NT2/D1 (cell line): ENCODE measurements around the gene LILRA6.

Experiments
- DNase-seq: peaks from one replicate; pipeline ENCODE4 v3.0.0-alpha.2; 2011; ENCODE audit warnings: low read depth, low spot score
- H3K27me3 ChIP-seq: 2 replicates; pipeline ENCODE4 v1.6.0; 2011; ENCODE audit warnings: mild to moderate bottlenecking; ENCODE audit not compliant: insufficient read length, insufficient read depth
- H3K36me3 ChIP-seq: 2 replicates; pipeline ENCODE4 v1.6.1; 2011; ENCODE audit warnings: mild to moderate bottlenecking, low read length, mixed read lengths; ENCODE audit not compliant: insufficient read depth, insufficient read length
- H3K4me1 ChIP-seq: 2 replicates; pipeline ENCODE4 v1.5.1; 2011; ENCODE audit not compliant: insufficient read depth, insufficient read length
- H3K4me3 ChIP-seq: 2 replicates; pipeline ENCODE4 v1.5.1; 2011; ENCODE audit warnings: low read depth; ENCODE audit not compliant: insufficient read length
- H3K9ac ChIP-seq: 2 replicates; pipeline ENCODE4 v1.6.0; 2011; ENCODE audit warnings: low read depth; ENCODE audit not compliant: insufficient read length
- H3K9me3 ChIP-seq: 2 replicates; pipeline ENCODE4 v1.5.1; 2011; ENCODE audit warnings: mild to moderate bottlenecking, low read length; ENCODE audit not compliant: insufficient read depth
- SUZ12 ChIP-seq: IDR thresholded peaks from 2 replicates; pipeline ENCODE4 v1.6.1; 2011; ENCODE audit not compliant: insufficient read length, insufficient read depth; ENCODE audit errors: extremely low read depth
- YY1 ChIP-seq: IDR thresholded peaks from 2 replicates; pipeline ENCODE4 v1.6.1; 2011; ENCODE audit not compliant: insufficient read length, insufficient read depth
- ZNF274 ChIP-seq: IDR thresholded peaks from 2 replicates; pipeline ENCODE4 v1.6.1; 2011; ENCODE audit warnings: mild to moderate bottlenecking, low read depth, low read length

The LILRA6 gene

GRCh38 chr19:54271106-54271505 is 28.5 kb upstream of the LILRA6 start:
- no peak overlapping the region for H3K4me3 ChIP-seq
- no peaks in the 10 kb centered on the region for H3K36me3 ChIP-seq
- no peaks in the 10 kb centered on the region for H3K4me1 ChIP-seq
- H3K9ac ChIP-seq, result no peak overlapping the region
- TF ChIP-seq SUZ12 (no peak), YY1 (no peak), ZNF274 (no peak)
- no peaks in the 10 kb centered on the region for H3K9me3 ChIP-seq
- H3K27me3 ChIP-seq, result no peaks in the 10 kb centered on the region
- DNase-seq, result no peak

- H3K36me3 ChIP-seq, result no peaks in the 10 kb centered on the region
- peaks cover 10% of the 10 kb centered on the region for H3K27me3 ChIP-seq
- no peak overlapping the region for H3K4me3 ChIP-seq
- no peaks in the 10 kb centered on the region for H3K4me1 ChIP-seq
- TF ChIP-seq YY1 (no peak), ZNF274 (no peak), SUZ12 (no peak)
- no peak overlapping the region for H3K9ac ChIP-seq
- DNase-seq, result no peak
- no peaks in the 10 kb centered on the region for H3K9me3 ChIP-seq
Observed at GRCh38 chr19:54268936-54269335, 26.3 kb upstream of the LILRA6 start.

- Histone ChIP-seq H3K9me3 (no peaks in the 10 kb centered on the region), H3K9ac (no peak overlapping the region), H3K27me3 (peaks cover 10% of the 10 kb centered on the region), H3K36me3 (no peaks in the 10 kb centered on the region), H3K4me3 (no peak overlapping the region), H3K4me1 (no peaks in the 10 kb centered on the region)
- TF ChIP-seq ZNF274, result no peak
- TF ChIP-seq YY1, result no peak
- TF ChIP-seq SUZ12, result no peak
- DNase-seq, result peak; percentile 78
Observed at GRCh38 chr19:54266133-54266532, 23.5 kb upstream of the LILRA6 start.

DNA sequence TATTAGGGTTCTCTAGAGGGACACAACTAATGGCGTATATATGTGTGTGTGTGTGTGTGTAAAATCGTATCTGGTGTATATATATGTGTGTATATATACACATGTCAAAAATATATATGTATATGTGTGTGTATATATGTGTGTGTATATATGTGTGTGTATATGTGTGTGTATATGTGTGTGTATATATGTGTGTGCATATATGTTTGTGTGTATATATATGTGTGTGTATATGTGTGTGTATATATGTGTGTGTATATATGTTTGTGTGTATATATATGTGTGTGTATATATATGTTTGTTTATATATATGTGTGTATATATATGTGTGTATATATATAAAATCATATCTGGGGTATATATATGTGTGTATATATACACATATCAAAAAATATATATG is 19.9 kb upstream of the LILRA6 start:
- Histone ChIP-seq H3K4me1 (no peaks in the 10 kb centered on the region), H3K27me3 (peaks cover 13% of the 10 kb centered on the region), H3K4me3 (no peak overlapping the region), H3K36me3 (no peaks in the 10 kb centered on the region), H3K9me3 (no peaks in the 10 kb centered on the region), H3K9ac (no peak overlapping the region)
- no peak for DNase-seq
- TF ChIP-seq YY1, result no peak
- TF ChIP-seq ZNF274, result no peak
- TF ChIP-seq SUZ12, result no peak

DNA sequence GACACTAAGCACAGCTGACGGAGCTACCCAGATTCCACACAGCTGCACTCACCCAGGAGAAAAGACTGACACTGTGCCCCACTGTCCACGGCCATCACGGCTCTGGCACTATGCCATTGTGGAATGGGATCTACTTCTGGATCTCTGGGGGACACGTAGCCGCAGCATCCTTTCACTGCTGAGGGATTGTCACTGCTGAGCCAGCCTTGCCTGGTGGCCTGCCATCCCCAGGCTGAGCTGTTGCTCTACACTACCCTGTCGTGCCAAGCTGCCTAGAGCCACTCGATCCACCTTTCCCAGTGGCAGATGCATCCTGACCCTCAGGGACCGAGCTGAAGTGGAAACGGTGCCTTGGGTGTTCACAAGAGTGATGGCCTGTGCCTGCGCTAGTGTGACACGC is 19.5 kb upstream of the LILRA6 start:
- Histone ChIP-seq H3K4me3 (no peak overlapping the region), H3K9me3 (no peaks in the 10 kb centered on the region), H3K36me3 (no peaks in the 10 kb centered on the region), H3K9ac (no peak overlapping the region), H3K4me1 (peaks cover 3% of the 10 kb centered on the region), H3K27me3 (peaks cover 17% of the 10 kb centered on the region)
- no peak for DNase-seq
- TF ChIP-seq SUZ12, result no peak
- no peak for TF ChIP-seq ZNF274
- TF ChIP-seq YY1, result no peak

DNA sequence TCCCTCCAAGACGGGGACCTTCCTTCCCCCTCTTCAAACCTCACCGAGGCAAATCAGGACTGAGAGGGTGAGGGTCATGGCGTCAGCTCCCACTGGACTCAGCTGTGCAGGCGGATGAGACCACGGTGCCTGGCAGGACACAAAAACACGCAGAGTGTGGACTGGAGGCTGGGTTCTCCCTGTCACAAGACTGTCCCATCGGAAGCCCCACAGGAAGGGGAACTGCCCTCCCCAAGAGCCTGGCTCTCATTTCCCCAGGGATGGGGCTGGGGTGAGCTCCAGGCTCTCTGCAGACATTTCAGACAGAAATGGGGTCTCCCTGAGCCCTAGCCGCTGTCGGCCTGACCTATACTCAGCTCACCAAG is 14.5 kb upstream of the LILRA6 start, which contains the start of gene LILRB5:
TSS of gene LILRB5 (minus strand) at position 158 of the 365 bp plus-strand sequence. CDS start at position 78, 80 bp downstream.
- Histone ChIP-seq H3K4me3 (no peak within 1 kb of the TSS), H3K27me3 (peaks cover 27% of the 10 kb centered on the region), H3K9me3 (no peaks in the 10 kb centered on the region), H3K36me3 (no peaks in the 10 kb centered on the region), H3K9ac (no peak within 1 kb of the TSS), H3K4me1 (peaks cover 10% of the 10 kb centered on the region)
- no peak for TF ChIP-seq SUZ12
- TF ChIP-seq ZNF274, result no peak
- no peak for TF ChIP-seq YY1
- DNase-seq, result no peak

DNA sequence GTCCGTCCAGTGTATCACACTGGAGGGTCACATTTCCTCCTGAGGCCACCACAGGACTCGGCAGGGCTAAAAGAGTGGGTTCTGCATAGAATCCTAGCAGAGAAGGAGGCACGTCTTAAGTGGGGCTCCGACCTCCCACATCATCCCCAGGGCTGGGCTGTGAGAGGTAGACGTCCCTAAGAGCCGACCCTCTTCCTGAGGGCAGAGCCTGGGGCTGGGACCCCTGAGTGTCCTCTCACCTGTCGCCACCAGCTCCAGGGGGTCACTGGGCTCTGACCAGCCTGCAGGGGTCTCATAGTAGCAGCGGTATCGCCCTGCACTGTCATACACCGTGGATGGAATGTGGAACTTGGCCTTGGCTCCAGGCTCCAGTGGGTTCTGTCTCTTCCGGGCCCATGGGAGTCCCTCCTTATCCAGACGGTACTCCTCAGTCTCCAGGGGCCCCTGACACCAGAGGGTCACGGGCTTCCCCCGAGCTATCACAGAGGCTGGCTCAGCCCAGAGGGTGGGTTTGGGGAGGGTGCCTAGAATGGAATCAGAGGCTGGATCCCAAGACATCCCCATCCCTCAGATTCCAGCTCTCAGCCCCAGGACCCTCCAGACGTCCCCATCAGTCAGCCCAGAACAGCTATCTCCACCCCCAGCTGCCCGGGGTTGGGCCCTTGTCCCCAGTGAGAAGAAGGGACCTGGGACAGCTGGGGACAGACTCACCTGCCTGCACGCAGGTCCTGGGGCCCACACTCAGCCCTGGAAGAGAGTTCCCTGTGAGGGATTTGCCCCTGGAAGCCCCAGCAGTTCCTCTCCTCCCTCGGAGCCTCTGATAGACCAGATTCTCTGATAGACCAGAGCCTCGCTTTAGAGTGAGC is 13.9 kb upstream of the LILRA6 start:
- Histone ChIP-seq H3K27me3 (peaks cover 27% of the 10 kb centered on the region), H3K9me3 (no peaks in the 10 kb centered on the region), H3K36me3 (no peaks in the 10 kb centered on the region), H3K4me1 (peaks cover 10% of the 10 kb centered on the region), H3K9ac (no peak overlapping the region), H3K4me3 (no peak overlapping the region)
- TF ChIP-seq YY1, result no peak
- no peak for TF ChIP-seq SUZ12
- DNase-seq, result no peak
